ENCODE results near the gene CALHM2.

The CALHM2 gene

DNA sequence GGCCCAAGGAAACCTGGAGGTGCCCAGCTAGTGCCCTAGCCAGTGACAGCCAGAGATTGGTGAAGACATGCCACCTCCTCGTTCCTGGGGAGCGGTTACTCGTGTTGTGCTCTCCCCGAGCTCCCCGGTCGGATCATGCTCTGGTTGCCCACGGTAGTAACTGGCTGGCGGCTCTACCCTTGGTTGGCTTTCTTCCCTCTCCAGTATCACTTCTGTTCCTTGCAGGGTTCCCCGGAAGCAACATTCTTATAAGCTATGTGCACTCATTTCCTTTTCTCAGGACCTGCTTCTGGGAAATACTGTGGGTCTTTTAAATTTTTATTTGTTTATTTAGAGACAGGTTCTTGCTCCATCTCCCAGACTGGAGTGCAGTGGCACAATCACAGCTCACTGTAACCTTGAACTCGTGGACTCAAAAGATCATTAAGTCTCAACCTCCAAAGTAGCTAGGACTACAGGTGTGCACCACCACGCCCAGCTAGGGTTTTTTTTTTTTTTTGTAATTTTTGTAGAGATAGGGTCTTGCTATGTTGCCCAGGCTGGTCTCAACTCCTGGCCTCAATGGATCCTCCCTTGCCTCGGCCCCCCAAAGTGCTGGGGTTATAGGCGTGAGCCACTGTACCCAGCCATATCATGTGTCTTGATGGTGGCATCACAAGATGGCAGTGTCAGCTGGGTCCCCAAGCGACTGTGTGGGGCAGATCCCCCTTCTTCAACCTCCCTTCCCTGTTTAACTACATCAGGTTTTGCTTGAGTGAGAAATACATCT is 13.4 kb upstream of the CALHM2 start:
- no peaks in the 10 kb centered on the region for H3K9me3 Mint-ChIP-seq (ENCODE audit: low read depth)
- peaks cover 18% of the 10 kb centered on the region for H3K4me1 Mint-ChIP-seq (ENCODE audit: low read depth)
- no peak overlapping the region for H3K27ac Mint-ChIP-seq
- no peaks in the 10 kb centered on the region for H3K27me3 Mint-ChIP-seq
- H3K36me3 Mint-ChIP-seq: no peaks in the 10 kb centered on the region
- H3K4me3 Mint-ChIP-seq: no peak overlapping the region

DNA sequence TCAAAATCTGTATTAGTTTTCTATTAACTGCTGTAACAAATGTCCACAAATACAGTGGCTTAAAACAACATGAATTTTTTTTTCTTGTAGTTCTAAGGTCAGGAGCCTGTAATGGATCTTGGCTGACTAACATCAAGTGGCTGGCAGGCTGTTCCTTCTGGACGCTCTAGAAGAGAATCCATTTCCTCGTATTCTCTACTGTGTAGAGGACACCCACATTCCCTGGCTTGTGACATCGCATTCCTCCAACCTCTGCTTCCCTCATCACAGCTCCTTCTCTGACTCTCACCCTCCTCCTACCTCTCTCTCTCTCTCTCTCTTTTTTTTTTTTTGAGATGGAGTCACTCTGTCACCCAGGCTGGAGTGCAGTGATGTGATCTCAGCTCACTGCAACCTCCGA is 11.3 kb upstream of the CALHM2 start:
- Mint-ChIP-seq H3K36me3 (no peaks in the 10 kb centered on the region), H3K27me3 (no peaks in the 10 kb centered on the region), H3K4me1 (ENCODE audit: low read depth) (peaks cover 10% of the 10 kb centered on the region), H3K27ac (no peak overlapping the region), H3K9me3 (ENCODE audit: low read depth) (no peaks in the 10 kb centered on the region), H3K4me3 (no peak overlapping the region)

DNA sequence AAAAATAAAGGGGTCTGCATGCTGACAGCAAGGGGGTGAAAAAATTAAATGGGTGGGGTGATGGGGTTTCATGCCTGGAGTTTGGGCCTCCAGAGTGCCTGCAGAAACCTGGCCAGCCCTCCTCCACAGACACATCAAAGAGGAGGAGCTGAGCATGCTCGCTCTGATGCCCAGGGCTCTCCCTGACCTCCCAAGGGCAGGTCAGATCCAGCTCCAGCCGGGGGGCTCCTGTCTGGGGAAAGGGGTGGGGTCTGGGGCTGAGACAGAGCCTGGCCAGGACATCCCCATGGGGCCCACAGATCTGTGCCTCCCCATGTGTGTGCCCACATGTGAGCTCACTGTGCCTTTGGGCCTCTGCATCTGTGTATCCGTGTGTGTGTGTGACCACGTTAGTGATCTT is 7.4 kb upstream of the CALHM2 start:
- Mint-ChIP-seq H3K27ac (no peak overlapping the region), H3K4me1 (ENCODE audit: low read depth) (peaks cover 4% of the 10 kb centered on the region)

DNA sequence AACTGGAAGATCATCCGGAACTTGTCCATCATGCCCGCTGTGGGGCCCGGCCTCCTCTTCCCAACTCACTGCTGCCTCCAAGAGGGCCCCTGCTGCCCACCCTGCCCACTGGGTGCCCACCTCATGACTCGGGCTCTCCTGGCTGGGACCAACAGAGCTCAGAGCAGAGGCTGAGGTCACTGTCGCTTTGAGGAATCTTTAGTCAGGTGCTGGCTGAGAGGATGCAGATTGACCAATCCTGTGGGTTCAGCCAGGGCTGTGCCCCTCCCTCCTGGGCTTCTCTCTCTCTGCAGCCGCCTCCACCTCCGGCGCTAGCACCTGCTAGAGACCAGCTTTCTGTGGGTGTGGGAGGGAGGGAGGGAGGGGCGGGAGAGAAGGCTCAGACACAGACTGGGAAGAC is 6.5 kb upstream of the CALHM2 start, which contains the start of gene CALHM1:
Gene CALHM1 (minus strand): TSS at position 181 of the 400 bp plus-strand sequence. CDS start 149 bp downstream, at position 32.
- Mint-ChIP-seq H3K4me3 (no peak within 1 kb of the TSS), H3K27me3 (no peaks in the 10 kb centered on the region), H3K9me3 (ENCODE audit: low read depth) (no peaks in the 10 kb centered on the region), H3K4me1 (ENCODE audit: low read depth) (peaks cover 4% of the 10 kb centered on the region), H3K36me3 (no peaks in the 10 kb centered on the region), H3K27ac (no peak within 1 kb of the TSS)

More for the DNA sequence above, 7.4 kb upstream of the CALHM2 start:
- Mint-ChIP-seq H3K9me3 (ENCODE audit: low read depth) (no peaks in the 10 kb centered on the region), H3K36me3 (no peaks in the 10 kb centered on the region), H3K27me3 (no peaks in the 10 kb centered on the region), H3K4me3 (no peak overlapping the region)

DNA sequence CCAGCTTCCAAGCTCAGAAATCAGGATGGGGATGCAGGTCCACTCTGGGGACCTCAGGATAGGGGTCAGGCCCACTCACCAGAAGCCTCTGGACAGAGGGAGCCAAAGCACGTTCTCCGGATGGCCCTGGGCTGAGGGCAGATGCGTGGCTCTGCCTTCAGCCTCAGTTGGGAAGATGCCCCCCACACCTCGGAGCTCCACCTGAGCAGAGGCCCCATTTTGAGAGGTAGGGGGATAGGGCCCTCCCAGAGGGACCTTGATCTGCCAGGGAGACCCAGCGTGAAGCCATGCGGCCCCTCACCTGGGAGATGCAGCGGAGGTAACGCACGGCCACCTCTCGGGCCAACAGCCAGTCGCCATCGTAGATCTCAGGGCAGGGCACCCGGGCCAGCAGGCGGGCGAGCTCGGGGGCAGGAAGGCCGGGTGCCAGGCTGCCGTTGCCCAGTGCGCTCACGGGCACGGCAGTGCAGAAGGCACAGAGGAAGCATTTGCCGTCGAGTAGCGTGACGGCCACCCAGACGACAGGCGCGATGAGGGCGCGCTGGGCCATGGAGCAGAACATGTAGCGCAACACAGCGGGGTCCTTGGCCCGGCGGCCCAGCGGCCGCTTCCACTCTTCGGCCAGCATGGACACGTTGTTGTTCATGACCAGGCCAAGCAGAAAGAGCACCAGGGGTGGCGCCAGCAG is 5.9 kb upstream of the CALHM2 start:
- Mint-ChIP-seq H3K4me3 (no peak overlapping the region), H3K36me3 (no peaks in the 10 kb centered on the region), H3K9me3 (ENCODE audit: low read depth) (no peaks in the 10 kb centered on the region), H3K27ac (no peak overlapping the region), H3K4me1 (ENCODE audit: low read depth) (peaks cover 9% of the 10 kb centered on the region), H3K27me3 (no peaks in the 10 kb centered on the region)

DNA sequence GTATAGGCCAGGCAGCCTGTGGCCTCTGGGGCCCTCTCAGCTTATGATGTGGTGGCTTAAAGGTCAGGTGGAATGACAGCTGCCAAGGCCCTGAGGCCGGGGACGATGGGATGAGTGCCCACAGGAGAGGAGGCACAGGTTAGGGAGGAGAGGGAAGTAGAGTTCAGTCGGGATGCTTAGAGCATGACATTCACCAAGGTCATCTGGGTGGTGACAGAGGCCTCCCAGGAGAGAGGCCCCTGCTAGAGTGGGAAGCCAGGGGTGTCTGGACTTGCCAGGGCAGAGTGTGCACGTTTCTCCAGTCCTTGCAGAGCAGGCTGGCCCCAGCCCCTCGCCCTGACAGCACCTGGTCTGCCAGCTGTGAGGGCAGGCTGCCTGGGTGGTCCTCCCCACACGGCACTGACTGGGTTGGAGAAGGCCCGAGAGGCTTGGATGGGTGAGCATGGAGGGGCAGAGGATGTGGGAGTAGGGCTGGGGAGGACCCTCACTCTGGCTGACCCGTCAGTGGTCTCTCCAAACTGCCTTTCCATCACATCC is 5.1 kb upstream of the CALHM2 start:
- Mint-ChIP-seq H3K4me1 (ENCODE audit: low read depth) (peaks cover 12% of the 10 kb centered on the region), H3K27me3 (no peaks in the 10 kb centered on the region), H3K27ac (no peak overlapping the region), H3K9me3 (ENCODE audit: low read depth) (no peaks in the 10 kb centered on the region), H3K36me3 (no peaks in the 10 kb centered on the region), H3K4me3 (no peak overlapping the region)

DNA sequence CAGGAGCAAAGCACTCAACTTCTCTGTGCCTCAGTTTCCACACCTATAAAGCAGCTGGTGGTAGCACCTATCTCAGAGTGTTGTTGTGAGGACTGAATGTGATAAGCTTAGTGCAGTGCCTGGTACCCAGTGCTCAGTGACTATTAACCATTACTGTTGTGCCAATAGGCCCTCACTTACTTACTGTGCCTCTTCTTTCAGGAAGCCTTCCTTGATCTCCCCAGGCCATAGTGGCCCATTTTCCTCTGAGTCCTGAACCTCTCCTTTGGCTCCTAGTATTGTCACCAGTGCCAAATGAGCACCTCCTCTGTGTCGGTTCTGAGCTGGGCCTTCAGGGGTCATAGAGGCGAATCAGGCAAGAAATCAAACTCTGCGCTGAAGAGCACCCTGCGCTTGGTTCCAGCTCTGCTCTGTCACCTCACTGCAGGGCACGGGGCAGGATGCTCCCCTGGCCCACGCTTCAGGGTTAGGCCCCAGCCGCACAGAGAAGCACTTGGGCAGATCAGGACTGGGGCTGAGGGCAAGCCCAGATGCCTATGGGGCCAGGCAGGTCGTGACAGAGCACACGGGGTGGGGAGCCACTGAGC is 4.0 kb upstream of the CALHM2 start:
- Mint-ChIP-seq H3K4me3 (no peak overlapping the region), H3K27ac (no peak overlapping the region), H3K36me3 (no peaks in the 10 kb centered on the region), H3K9me3 (ENCODE audit: low read depth) (no peaks in the 10 kb centered on the region), H3K27me3 (no peaks in the 10 kb centered on the region), H3K4me1 (ENCODE audit: low read depth) (peaks cover 15% of the 10 kb centered on the region)

DNA sequence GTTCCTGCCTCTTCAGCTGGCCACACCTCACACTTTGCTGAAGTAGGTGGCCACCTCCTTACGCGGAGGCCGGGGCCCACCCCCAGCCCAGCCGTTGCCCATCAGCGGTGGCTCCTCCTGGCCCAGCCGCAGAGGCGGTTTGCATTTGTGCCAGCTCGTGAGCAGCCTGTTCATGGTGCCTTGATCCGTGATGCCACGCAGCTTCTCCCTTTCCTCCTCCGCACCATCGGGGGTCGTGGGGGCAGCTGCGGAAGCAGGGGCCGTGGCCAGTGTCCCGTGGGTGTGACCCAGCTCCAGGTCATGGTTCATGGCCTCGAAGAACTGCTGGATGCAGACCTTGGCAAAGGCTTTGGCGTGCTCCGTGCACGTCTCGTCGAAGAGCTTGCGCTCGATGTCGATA is 3.1 kb upstream of the CALHM2 start:
- peaks cover 24% of the 10 kb centered on the region for H3K4me1 Mint-ChIP-seq (ENCODE audit: low read depth)
- H3K27me3 Mint-ChIP-seq: no peaks in the 10 kb centered on the region
- H3K4me3 Mint-ChIP-seq: no peak overlapping the region
- H3K9me3 Mint-ChIP-seq (ENCODE audit: low read depth): no peaks in the 10 kb centered on the region
- no peak overlapping the region for H3K27ac Mint-ChIP-seq
- H3K36me3 Mint-ChIP-seq: no peaks in the 10 kb centered on the region

DNA sequence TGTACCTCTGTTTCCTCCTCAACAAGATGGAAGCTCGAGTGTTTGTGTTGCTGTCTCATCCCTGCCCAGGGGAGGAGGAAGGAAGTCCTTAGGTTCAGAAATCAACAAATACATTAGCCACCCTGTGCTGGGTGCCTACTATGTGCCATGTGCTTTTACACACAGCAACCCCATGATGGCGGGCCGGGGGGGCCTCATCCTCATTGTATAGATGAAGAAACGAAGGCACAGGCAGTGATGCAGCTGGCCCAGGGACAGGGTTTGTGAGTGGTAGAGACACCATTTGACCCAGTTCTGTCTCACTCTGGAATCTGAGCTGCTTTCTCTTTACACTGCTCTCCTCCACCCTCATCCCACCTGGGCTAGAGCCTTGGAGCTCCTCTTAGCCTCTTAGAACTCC is 1.9 kb upstream of the CALHM2 start:
- Mint-ChIP-seq H3K27ac (no peak overlapping the region), H3K27me3 (no peaks in the 10 kb centered on the region), H3K4me1 (ENCODE audit: low read depth) (peaks cover 30% of the 10 kb centered on the region), H3K9me3 (ENCODE audit: low read depth) (no peaks in the 10 kb centered on the region), H3K4me3 (no peak overlapping the region), H3K36me3 (no peaks in the 10 kb centered on the region)

DNA sequence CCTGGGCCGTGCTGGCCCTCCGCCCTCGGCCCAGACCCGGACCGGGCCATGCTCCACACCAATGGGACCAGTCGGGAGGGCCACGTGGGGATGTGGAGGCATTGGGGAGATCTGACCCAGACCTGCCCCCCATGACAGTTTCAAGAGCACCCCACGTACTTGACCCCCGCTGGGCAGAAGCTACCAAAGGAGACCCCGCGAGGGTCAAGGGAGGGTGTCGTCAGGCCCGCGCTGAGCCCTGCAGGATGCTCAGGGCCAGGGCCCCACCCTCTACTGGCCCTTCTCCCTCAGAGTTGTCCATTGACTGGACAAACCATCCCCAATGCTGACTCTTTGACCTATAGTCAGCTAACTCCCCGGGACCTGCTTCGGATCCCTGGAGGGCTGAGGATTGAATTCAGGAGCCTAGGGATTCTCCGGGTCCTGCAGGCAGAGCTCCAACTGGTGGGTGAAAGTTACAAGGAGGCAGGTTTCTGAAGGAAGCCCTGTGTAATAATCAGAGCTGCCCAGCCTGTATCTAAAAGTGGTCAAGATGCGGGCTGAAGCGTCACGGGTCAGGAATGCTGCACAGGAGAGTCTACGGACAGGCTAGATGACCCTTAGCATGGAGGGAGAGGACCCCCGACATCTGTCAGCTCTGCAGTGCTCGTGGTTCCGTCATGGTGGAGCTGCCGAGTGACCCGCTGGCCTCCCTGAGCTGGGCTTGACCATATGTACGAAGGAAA is 498 bp upstream of the CALHM2 start:
- H3K4me1 Mint-ChIP-seq (ENCODE audit: low read depth): peaks cover 38% of the 10 kb centered on the region
- no peaks in the 10 kb centered on the region for H3K27me3 Mint-ChIP-seq
- no peaks in the 10 kb centered on the region for H3K9me3 Mint-ChIP-seq (ENCODE audit: low read depth)
- no peak overlapping the region for H3K27ac Mint-ChIP-seq
- no peaks in the 10 kb centered on the region for H3K36me3 Mint-ChIP-seq
- H3K4me3 Mint-ChIP-seq: peak overlapping the region; percentile 87

DNA sequence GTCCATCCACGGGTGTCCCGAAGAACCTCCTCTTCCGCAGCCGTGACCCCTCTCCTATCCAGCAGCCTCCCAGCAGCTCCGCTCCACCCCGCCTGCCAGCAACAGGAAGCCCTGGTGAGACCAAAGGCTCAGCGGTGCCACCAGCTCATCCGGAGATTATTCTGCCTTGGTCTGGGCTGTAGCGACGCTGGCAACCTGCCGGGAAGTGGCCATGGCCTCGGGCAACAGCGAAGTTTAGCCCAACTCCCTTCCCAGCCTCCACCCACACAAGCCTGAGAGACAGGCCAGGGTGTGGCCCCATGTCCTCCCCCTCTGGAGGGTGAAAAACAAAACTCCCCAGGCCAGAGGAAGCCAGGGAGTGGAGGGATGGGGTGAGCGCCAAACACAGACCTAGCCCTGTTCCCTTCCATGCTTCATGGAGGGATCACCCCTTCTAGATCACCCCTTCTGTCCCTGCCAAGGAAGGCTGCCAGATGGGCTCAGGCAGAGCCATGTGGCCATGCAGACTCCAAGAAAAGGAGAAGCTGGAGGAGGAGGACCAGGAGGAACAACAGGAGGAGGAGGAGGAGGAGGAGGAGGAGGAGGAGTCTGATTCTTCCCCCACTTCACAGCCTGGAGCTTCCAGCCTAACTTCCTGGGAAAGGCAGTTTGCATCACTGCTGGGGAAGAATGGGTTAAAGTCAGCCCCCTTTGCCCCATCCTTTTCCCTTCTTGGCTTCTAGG is 918 bp downstream of the CALHM2 start:
- H3K27me3 Mint-ChIP-seq: no peaks in the 10 kb centered on the region
- peaks cover 40% of the 10 kb centered on the region for H3K4me1 Mint-ChIP-seq (ENCODE audit: low read depth)
- H3K36me3 Mint-ChIP-seq: no peaks in the 10 kb centered on the region
- peak overlapping the region; percentile 68 for H3K27ac Mint-ChIP-seq
- H3K9me3 Mint-ChIP-seq (ENCODE audit: low read depth): no peaks in the 10 kb centered on the region
- peak overlapping the region; percentile 87 for H3K4me3 Mint-ChIP-seq

DNA sequence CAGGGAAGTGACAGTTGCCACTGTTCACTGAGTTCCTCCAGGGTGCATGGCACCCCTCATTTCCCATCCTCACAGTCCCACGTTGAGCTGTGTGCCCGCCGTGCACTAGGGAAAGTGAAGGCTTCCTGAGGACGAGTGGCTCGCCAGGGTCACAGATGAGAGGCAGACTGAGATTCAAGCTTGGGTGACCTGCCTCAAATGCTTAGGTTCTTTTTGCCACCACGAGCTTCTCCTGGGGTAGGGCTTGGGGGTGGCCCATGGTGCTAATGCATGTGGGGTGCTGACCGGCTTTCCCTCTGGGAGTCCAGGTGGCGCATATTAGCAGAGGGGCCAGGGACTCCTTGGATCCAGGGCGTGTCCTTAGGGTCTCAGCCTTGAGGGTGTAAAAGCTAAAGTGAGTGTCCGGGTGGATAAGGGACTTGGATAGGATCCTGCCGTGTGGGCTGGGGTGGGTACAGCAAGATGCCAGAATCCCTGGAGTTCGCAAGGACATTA is 1.9 kb downstream of the CALHM2 start:
- Mint-ChIP-seq H3K36me3 (no peaks in the 10 kb centered on the region), H3K4me3 (peak overlapping the region; percentile 87), H3K4me1 (ENCODE audit: low read depth) (peaks cover 40% of the 10 kb centered on the region), H3K9me3 (ENCODE audit: low read depth) (no peaks in the 10 kb centered on the region), H3K27ac (no peak overlapping the region), H3K27me3 (no peaks in the 10 kb centered on the region)

DNA sequence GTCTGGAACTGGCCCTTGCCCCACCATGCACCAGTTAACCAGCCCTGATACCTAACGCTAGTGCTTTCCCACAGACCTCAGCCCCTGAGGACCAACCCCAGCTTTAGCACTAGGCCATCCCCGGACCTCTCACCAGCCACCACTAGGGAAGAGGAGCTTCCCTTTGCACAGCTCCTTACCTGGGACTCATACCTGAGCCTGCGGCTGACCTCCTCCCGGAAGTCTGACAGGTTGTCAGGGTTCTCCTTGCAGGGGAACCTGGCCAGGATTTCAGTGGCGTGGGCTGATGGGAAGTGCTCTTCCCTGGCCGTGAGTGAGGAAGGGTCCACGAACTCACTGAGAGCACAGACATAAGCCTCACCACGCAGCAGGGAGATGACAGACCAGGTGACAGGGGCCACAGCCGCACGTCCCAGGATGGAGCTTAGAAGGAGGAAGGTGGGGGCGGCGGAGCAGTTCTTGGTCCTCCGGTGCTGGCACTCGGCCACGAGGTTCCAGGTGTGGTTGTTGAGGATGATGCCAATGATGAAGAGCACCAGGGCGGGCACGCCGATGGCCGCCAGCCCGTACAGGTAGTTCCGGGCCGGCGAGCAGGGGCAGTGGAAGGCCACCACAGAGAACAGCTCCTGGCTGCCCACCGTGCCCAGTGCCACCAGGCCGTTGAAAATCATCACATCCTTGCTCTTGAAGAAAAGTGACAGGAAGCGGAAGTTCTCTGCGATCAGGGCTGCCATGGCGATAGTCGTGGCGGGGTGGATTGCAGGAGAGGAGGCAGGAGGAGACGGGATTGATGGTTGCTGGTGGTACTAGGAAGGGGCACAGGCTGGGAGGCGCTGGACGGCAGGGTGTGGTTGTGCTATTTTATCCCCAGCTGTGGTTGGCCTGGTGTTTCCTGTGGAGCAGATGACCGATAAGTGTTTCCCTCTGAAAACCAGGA is 2.7 kb downstream of the CALHM2 start:
- H3K27me3 Mint-ChIP-seq: no peaks in the 10 kb centered on the region
- H3K9me3 Mint-ChIP-seq (ENCODE audit: low read depth): no peaks in the 10 kb centered on the region
- H3K4me1 Mint-ChIP-seq (ENCODE audit: low read depth): peaks cover 40% of the 10 kb centered on the region
- H3K27ac Mint-ChIP-seq: peak overlapping the region; percentile 76
- no peaks in the 10 kb centered on the region for H3K36me3 Mint-ChIP-seq
- H3K4me3 Mint-ChIP-seq: peak overlapping the region; percentile 64

Data from activated naive CD8-positive, alpha-beta T cell (primary cell).